Dedifferentiated amniotic fluid mesenchymal stem cell (primary cell): ENCODE data around the gene TANC1.
"Not testable (repeated sequence)": the region's sequence is repeated elsewhere in the genome, so short reads cannot be mapped to it uniquely, and the experiment has no call there.

Experiments used
- DNase-seq: peaks from one replicate; pipeline ENCODE4 v3.0.0-alpha.2; 2016; ENCODE audit errors: extremely low spot score

Gene TANC1

DNA sequence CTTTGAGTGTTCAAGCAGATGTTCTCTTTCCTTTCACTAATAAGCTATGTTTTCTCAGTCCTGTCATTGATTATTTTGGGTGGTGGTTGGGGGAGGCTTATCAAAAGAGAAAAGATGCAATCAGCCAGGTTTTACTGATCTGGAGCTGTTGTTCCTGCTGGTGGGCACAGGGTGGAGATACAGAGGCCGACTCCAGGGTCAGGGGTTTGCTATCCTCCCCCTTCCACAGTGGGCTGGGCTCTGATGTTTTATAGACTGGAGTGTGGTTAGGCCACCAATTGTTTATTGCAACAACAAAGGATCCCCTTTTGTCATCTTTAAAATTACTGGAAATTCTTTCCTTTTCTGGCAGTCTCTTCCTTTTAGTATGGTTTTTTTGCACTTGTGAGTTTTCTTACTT lies 120.5 kb downstream of the TANC1 start:
- DNase-seq, result no peak

DNA sequence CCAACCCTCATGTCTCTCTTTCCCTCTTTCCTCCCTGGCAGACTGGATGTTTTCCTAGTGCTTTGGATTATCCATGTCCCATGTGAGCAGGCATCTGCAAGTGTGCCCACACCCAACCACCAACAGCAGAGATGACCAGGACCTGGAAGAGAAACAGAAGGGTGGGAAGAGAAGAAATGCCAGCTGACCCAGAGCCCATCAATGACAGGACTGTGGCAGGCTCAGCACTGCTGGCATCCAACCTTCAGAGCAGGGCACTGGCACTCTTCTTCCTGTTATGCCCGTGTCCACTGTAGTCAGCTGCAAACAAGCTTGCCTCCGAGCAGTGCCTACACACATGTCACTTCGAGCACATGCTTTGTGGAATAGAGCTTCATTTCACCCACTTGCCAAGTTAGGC lies 121.1 kb downstream of the TANC1 start:
- DNase-seq, result no peak

DNA sequence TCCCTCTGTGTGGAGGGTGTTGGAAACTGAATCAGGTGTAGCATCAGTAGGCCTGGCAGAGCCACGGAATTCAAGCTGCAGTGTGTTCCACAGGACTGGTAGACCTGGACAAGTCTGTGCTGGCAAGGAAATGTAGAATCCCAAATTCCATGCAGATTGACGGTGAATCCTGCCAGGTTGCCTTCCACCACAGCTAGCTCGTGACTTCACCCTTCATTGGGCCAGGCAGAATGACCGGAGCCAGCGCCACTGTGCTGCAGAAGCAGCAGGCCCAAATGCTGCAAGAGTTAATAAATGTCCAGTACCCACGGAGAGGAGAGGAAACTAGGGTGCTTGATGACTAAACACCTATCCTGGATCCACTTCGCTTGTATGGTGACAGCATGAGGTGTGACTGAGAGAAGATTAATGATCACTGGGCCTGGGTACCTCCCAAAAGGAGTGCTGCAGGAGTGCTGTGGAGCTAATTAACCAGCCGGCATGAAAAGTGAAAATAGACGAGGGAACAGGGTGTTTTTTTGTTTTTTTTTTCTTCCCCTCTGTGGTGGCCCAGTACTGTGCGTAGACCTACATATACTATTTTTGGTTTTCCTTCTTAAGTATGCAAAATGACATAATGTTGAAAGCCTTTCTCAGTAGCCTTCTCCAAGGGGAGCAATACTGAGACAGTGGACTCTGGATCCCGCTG lies 122.2 kb downstream of the TANC1 start:
- peak; percentile 54 for DNase-seq

DNA sequence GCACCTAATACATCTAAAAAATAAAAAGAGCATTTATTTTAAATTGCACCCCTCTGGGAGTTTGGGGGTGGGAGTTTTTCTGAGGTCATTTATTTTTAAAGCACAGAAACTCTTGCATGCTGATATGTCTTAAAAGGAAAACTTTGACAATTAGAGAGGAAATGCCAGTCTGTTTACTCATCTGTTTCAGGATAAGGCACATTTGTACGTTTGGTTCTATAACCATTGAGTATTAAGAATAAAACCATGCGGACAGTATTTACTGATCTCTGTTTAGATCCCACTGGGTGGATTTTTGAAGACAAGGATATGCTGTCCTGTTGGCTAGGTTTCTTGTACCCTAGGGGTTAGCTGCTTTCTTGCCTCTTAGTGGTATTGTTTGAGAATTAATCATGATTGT lies 122.9 kb downstream of the TANC1 start:
- peak; percentile 70 for DNase-seq

DNA sequence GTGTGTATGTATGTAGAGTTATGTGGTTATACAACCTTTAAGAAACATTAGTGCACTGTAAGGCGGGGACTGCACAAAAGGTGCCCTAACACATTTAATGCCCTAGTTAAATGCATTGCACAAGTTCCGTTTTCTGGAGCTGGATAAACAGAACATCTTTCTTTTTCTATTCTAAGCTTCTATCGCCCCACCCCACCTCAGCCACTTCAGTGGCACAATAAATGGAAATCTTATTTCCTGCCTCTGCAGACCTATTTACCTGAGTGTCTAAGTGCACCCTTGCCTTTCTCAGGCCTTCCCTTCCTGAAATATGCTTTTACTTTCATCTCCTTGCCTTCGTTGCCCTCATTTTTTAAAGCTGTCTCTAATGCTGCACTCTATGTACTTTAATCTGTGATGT lies 123.5 kb downstream of the TANC1 start:
- no peak for DNase-seq

DNA sequence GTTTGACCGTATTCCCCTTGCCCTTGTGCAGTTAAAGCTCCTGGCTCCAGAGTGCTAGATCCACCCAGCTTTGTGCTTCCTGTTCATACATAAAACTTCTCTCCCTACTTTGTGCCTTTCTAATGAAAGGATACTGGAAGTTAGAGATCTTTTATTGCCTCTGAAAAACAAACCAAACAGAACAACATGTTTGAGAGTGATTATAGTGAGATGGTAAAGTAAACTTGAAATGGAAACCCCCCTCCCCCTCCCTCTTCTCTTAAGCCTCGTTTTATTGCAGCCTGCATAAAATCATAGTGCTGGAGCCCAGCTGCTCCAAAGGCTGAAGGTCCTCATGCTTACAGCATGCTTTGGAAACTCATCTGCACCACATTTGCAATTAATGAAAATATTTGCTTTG lies 125.1 kb downstream of the TANC1 start:
- DNase-seq, result no peak

DNA sequence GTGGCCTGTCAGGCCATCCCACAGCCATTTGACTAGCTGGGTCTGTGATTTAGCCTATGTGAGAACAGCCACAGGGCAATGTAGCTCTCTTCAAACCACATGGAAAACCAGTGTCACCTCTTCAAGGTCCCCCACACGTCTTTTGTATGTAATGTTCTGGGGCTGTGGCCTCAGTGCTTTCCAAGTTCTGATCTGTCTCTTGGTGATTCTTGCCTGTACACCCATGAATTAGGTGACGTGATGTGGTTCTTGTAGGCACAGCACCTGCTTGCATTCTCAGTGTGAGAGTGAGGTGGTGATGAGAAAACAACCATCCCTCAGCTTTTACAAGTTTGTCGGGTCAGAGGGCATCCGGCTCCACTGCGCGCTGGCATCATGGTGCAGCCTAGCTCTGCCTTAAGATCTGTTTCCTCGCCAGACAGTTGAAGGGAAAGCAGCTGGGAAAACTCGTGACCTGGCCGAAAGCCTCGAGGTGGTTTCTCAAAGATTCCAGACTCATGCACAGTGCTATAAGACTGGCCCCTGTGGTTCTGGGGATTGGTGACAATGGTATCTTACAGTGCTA lies 125.8 kb downstream of the TANC1 start:
- peak; percentile 59 for DNase-seq

DNA sequence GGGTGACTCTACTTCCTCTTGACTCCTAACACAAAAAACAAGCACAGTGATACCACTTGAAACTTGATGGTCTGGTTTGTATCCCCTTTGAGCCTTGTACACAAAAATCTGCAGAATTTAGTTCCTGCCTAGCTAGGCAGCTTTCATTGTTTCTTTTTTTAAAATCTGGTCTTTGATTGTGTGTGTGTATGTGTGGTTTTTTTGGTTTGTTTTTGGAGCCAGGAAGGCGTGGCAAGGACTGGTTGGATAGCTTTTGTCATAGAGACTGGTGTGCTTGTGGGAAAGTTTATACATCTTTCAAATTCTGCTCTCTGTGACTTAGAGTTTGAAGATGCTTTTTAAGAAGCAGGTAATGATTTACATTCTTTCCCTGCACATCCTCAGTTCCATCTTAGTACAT lies 127.4 kb downstream of the TANC1 start:
- no peak for DNase-seq

DNA sequence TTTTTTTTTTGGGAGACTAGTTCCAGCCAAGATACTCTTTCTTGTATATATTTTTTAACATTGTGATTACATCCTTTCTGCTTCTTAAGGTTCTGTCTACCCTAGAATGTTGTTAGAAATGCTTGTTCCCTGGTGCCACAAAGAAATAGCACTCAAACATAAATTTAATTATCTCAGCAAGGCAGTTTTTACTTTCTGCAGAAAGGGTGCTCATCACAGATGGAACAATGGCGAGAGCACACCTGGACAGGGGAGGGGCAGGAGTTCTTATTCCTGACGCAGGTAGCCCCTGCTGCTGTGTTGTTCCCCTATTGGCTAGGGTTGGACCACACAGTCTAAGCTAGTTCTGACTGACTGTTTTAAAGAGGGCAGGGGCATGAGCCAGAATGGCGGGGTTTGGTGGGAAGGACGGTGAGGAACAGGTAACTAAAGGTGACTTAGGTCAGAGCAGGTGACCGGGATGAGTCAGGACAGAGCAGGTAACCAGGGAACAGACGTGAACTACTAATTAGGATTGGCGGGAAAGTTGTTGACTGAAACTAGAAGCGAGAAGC lies 127.9 kb downstream of the TANC1 start:
- not testable (repeated sequence) for DNase-seq

DNA sequence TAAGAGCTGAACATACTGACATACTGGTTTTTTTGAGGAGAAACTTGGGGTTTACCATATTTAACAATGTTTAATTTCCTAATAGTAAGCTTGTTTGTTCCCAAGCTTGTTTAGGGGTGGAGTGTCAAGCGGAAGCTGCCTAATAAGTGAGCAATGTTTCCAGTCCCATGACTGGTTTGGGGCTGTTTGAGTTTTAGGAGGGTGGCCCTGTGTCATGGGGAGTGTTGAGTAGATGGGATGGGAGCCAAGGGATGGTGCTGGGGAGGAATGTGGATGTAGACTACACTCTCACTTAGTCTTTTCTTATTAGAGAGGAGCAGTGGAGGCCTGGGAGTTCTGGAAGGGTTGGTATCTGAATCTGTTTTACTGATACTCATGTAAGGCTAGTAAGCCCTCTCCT lies 128.5 kb downstream of the TANC1 start:
- DNase-seq, result no peak

DNA sequence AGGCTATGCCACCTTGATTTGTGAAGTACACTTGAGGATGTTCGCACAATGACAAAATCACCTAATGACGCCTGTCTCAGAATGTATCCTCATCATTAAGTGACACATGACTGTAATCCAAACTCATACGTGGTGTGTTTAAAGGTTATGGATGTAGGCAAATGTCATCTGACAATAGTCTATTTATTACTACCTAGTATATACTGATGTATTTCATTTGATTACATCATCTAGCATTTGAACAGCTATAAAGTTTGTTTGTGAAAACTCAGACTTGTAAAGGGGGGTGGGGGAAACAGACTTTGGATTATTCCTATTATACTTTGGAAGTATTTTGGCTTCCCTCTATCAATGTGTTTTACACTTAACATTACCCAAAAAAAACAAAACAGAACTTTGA lies 129.9 kb downstream of the TANC1 start:
- peak; percentile 43 for DNase-seq

DNA sequence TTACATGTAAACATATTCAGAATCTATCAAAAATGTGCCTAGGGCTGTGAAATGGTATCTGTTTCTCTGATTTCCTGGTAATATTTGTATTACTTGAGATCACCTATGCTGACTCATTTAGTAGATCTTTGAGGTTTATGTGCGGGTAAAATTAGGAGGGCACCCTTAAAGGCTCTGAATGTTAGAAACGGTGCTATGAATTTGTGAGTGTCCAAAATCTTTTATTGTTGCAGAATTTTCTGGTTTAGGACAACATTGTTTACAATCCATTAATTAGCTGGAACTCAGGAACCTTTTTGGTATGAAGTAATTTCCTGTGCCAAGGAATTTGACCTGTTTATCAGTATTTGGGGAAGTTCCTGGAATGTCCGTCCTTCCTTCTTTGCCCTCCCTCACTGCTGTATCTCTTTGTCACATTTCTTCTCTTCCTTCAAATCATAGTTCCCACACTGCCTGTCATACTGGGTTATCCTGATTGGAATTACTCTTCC lies 130.5 kb downstream of the TANC1 start:
- no peak for DNase-seq

DNA sequence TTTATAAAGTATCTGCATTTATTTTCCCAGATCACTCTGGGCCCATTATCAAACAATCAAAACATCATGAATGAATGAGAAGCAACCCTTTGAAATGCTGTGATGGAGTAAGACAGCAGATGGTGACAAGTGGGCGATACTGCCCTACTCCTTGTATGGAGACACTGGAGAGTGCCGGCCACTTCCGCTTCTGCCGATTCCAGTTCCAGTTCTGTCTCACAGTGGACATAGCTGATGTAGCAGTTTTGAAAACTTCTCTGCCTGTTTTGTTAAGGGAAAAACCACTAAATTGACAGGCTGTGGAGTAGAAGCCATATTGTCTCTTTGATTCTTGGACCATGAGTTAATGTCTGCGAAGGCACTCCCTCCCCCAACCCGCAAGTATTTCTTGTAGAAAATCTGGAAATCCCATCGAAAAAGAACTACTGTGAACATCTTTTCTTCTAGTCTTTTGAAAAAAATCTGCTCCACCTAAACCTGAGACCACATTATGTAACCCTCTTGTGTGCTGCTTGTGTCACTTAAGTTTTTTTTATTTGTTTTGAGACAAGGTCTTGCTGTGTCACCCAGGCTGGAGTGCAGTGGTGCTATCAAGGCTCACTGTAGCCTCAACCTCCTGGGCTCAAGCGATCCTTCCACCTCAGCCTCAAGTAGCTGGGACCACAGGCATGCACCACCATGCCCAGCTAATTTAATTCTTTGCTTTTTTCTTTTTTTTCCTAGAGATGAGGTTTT lies 133.5 kb downstream of the TANC1 start:
- no peak for DNase-seq

DNA sequence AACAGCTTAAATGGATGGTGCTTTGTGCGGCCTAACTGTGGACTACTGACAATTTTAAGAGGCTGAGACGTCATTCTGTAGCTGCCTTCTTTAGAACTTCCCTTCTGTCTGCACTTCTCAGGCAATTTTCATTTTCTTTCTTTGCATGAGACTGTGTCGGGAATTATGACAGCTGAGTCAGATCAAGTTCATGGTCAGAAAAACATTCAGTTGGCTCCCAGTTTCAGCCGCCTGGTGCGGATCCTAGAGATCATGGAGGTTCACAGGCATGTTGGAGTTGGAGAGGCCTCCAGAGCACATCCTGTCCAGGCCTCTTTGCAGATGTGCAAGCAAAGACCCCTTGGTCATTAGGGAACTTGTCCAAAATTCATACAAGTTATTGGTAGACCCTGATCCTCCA lies 135.0 kb downstream of the TANC1 start:
- DNase-seq, result no peak

DNA sequence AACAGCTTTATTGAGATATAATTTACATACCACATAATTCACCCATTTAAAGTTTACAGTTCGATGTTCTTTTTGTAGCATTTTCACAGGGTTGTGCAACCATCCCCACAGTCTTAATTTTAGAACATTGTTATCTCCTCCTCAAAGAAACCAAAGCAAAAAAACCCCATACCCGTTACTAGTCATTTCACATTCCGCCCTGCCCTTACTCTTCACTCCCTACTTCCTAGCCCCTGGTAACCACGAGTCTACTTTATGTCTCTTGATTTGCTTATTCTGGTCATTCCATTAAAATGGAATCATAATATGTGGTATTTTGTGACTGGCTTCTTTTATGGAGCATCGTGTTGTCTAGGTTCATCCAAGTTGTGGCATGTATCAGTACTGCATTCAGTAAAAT lies 137.7 kb downstream of the TANC1 start:
- DNase-seq, result peak; percentile 53

DNA sequence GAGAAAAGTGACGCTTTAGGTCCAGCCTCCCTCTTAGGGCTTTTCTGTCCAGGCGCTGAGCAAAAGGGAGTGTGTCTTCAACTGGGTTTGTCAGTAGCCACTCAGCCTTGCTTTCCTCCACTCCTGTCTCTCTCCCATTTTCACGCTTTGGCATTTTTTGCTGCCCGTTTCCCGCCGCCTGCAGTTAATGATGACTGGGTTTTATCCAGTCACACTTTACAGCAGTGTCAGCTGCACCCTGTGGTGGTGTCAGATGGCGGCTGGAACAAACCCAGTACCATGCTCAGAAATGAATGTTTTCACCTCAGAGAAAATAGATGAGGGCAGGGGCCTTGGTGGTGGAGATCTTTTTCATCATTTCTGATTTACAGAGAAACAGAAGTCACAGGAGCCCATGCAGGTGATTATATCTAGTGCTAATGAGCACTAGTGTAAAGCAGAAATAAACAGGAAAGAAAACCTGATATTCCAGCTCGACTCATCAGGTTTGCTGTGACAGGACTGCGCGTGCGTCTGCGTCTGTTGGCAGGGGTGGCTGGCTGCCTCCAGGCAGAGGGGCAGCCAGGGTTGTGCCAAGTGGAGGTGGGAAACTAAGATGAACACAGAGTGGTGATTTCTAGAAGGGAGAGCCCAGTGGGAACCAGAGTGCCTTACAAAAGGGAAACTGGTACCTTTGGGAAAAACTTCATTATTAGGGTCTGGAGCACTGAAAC lies 139.9 kb downstream of the TANC1 start:
- DNase-seq, result no peak

DNA sequence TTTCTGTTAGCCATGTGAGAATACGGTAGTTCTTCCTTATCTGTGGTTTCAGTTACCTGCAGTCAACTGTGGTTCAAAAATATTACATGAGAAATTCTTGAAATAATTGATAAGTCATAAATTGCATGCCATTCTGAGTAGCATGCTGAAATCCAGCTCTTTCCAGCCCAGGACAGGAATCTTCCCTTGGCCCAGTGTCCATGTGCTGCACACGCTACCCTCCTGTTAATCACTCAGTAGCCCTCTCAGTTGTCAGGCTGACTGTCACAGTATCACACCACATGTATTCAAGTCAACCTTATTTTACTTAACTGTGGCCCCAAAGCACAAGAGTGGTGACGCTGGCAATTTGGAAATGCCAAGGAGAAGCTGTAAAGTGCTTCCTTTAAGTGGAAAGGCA lies 141.1 kb downstream of the TANC1 start:
- no peak for DNase-seq

DNA sequence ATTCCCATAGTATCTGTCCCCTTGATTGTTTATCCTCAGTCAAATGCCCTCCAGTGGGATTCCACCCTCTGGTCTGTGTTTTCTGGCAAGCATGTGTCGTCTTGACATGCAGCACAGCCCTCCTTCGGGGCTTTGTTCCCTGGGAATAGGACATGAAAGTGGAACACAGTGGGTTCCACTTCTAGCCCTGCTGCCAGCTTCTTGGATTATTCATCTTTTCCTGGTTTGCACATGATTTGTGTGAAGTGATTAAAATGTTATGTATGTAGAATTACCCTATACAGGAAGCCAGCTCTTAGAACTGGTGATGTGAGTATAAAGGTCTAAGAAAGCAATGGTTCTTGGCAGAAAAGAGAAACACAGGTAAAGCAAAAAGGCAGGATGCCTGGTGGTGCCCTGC lies 142.3 kb downstream of the TANC1 start:
- no peak for DNase-seq

DNA sequence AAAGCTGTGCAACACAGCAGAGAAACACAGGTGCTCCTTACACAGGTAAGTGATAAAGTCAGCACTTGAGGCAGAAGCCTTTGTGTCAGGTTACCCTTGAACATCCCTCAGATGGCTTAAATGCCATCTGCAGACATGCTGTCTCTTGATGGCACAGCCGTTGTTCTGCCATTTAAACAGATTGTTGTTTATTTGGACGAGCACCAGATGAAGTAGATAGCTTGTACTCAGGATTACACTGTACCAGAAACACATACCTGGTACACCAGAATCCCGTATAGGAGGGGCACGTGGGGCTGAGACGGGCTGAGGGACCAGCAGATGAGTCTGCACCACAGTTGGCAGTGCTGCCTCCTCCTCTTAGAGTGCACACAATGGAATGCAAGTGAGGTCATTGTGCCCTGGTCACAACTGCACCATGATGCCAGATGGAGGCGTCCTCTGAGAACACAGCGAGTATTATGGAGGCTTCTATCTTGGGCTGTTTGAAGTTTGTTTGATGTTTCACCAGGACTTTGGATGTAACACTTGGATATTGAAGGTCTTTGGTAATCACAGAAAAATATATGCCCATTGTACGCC lies 143.0 kb downstream of the TANC1 start:
- no peak for DNase-seq

DNA sequence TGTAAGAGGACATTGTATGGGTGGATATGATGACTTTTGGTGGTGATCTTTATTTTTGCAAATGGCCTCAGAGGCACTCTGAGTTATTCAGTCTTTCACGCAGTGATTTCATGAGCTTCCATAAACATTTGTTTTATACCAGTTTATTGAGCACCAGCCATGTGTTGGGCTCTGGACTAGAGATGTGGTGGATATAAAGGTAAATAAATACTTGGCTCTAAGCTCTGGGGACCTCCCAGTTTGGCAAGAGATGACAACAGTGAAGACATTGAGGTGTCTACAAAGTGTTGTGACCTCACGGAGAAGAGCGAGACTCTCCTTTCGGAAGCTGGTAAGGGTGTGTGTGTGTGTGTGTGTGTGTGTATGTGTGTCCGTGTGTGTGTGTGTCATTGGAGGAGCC lies 146.4 kb downstream of the TANC1 start:
- DNase-seq, result no peak

DNA sequence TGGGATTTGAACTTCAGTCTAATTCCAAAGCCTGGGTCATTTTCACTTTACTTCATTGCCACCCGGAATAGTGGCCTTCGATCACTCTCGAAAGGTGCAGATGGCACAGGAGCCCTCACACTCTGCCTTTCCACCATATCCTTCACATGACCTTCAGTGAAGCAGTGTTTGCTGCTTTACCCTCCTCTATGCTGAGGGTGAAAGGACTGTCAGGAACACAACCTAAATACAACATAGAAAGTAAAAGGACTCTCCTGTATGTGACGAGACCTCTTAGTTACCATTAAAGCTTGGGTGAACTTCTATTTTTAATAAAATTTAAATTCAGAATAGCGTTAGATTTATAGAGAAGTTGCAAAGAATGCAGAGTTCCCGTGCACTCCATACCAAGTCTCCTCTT lies 148.5 kb downstream of the TANC1 start:
- no peak for DNase-seq

DNA sequence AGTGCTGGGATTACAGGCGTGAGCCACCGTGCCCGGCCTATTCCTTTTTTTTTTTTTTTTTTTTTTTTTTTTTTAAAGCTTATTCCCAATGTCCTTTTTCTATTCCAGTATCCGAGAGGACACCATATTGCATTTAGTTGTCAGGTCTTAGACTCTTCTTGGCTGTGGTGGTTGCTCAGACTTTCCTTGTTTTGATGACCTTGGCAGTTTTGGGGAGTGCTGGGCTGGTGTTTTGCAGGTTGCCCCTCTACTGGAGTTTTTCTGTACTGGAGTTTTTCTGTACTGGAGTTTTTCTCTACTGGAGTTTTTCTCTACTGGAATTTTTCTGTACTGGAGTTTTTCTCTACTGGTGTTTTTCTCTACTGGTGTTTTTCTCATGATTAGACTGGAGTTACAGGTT lies 149.2 kb downstream of the TANC1 start:
- no peak for DNase-seq
